ENCODE results near the gene COX7B. TPM values are rescaled to one million over a fixed set of nuclear protein-coding genes. Genes with fewer than 3 reads are reported as not detected.
A peak's percentile ranks its signal among the peaks of the same experiment; 100 is the strongest.

COX7B gene
- total and polyA plus RNA-seq, 4 experiments from 2014 or later = 115 to 658 (median 254) TPM

DNA sequence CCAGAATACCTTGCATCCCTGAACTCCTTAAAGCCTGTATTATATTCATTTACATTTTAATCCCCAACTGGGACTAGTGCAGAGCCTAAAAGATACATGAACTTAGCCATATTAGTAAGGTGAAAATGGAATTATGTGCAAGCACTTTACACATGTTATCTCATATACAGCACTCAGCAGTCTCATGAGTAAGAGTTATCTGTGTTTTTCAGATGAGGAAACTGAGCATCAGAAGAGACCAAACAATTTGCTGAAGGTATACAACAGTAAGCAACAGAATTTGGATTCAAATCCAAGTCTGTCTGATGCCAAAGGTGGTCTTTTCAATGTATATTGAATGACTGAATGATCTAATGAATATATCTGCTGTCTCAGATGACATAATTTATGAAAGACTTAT is 23.5 kb downstream of the COX7B start:
- Histone ChIP-seq H3K27me3 (ENCODE audit: insufficient read depth, low read length) (no peaks in the 10 kb centered on the region), H3K36me3 (ENCODE audit: insufficient read depth, low read length) (no peaks in the 10 kb centered on the region), H3K27ac (ENCODE audit: low read depth, low read length) (no peak overlapping the region), H3K4me3 (ENCODE audit: low read length in 2 of 2) (no peak overlapping the region), H3K4me1 (ENCODE audit: insufficient read depth, low read length) (peaks cover 15% of the 10 kb centered on the region), H3K9me3 (ENCODE audit: control insufficient read depth in 1 of 2, low read length in 2 of 2) (no peaks in the 10 kb centered on the region)
- peaks cover 0 to 3% of the 10 kb centered on the region in 2 donors for H3K36me3 Mint-ChIP-seq
- H3K27me3 Mint-ChIP-seq = no peaks in the 10 kb centered on the region
- no peak for DNase-seq
- H3K4me1 Mint-ChIP-seq = peaks cover 2 to 15% (median 5%) of the 10 kb centered on the region in 4 donors
- intact Hi-C loops (cut with micrococcal nuclease) = no loop called here
- ChIA-PET CTCF (ENCODE audit: partially characterized antibody) (no interaction called here), POLR2A (ENCODE audit: partially characterized antibody) (no interaction called here)
- peak overlapping the region in 1 of 7 donors; percentile 70 for H3K27ac Mint-ChIP-seq
- no peak overlapping the region for H3K4me3 Mint-ChIP-seq
- H3K9me3 Mint-ChIP-seq = no peaks in the 10 kb centered on the region

DNA sequence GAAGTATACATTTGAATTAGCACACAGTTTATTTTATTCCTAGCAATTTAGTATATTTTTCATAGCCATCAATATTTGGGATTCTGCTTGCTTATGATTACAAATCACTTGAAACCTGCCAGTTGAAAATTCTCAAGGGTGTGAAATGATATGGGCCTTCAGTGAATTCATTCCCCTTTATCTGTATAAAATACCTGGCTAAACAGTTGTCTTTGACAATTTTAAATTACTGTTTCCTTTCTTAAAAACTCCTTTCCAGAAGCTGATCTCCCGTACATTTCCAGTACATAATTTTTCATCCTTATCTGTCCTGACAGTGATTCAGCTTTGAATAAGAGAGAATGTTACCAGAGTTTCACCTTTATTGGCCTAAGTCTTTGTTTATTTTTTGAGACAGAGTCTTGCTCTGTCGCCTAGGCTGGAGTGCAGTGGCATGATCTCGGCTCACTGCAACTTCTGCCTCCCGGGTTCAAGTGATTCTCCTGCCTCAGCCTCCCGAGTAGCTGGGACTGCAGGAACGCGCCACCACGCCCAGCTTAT is 25.1 kb downstream of the COX7B start:
- H3K9me3 ChIP-seq (ENCODE audit: control insufficient read depth in 1 of 2, low read length in 2 of 2) = no peaks in the 10 kb centered on the region
- peaks cover 2 to 3% of the 10 kb centered on the region in 2 donors for H3K36me3 Mint-ChIP-seq
- no peaks in the 10 kb centered on the region for H3K9me3 Mint-ChIP-seq
- H3K36me3 ChIP-seq (ENCODE audit: insufficient read depth, low read length) = no peaks in the 10 kb centered on the region
- no peak overlapping the region for H3K27ac ChIP-seq (ENCODE audit: low read depth, low read length)
- no peak overlapping the region for H3K27ac Mint-ChIP-seq
- no peak for DNase-seq
- peaks cover 0 to 15% (median 4%) of the 10 kb centered on the region in 4 donors for H3K4me1 Mint-ChIP-seq
- peaks cover 9% of the 10 kb centered on the region for H3K4me1 ChIP-seq (ENCODE audit: insufficient read depth, low read length)
- ChIA-PET POLR2A (ENCODE audit: partially characterized antibody) (no interaction called here), CTCF (ENCODE audit: partially characterized antibody) (no interaction called here)
- intact Hi-C loops (cut with micrococcal nuclease) = no loop called here
- no peak overlapping the region for H3K4me3 Mint-ChIP-seq
- H3K27me3 Mint-ChIP-seq = no peaks in the 10 kb centered on the region
- H3K27me3 ChIP-seq (ENCODE audit: insufficient read depth, low read length) = no peaks in the 10 kb centered on the region
- H3K4me3 ChIP-seq (ENCODE audit: low read length in 2 of 2) = no peak overlapping the region

DNA sequence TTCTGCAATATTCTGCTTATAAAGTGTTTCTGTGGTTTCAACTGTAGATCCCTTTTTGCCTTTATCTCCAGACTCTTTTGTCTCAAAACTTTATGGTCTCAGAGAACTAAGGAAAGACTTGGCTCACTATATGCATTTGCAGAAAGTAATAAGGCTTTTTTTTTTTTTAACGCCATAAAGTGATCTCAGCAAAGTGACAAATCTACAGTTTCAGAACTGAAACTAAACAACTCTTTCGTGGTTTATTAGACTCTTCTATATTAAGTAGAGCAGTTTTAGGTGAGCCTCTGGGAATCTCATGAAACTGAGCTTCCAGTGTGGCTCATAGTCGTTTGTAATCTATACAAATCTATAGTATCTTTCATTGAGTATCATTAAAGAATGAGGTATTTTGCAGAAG is 26.5 kb downstream of the COX7B start:
- POLR2A ChIA-PET (ENCODE audit: partially characterized antibody) = no interaction called here
- peak overlapping the region in 5 of 8 donors; percentile 11 to 68 (median 31) for H3K4me3 Mint-ChIP-seq

DNA sequence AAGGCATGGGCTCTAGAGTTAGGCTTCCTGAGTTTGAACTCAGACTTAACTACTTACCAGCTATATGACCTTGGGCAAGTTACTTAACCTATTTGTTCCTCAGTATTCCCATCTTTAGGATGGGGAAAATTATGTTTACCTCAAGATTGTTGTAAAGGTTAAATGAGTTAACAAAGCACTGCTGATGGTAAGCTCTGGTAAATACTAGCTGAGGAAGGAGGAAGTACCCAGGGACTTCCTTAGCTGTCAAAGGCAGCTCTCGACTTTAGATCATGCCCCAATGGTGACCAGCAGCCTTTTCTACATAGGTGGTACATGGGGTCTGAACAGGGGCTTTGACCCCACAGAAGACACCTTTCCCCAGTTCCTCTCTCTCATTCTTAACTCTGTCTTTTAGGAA is 31.3 kb downstream of the COX7B start:
- H3K9me3 Mint-ChIP-seq = no peaks in the 10 kb centered on the region
- no peak overlapping the region for H3K4me3 Mint-ChIP-seq
- H3K4me1 Mint-ChIP-seq = peaks cover 0 to 2% (median under 1%) of the 10 kb centered on the region in 4 donors
- H3K27me3 Mint-ChIP-seq = no peaks in the 10 kb centered on the region
- intact Hi-C loops (cut with micrococcal nuclease) = no loop called here
- Histone ChIP-seq H3K36me3 (ENCODE audit: insufficient read depth, low read length) (no peaks in the 10 kb centered on the region), H3K9me3 (ENCODE audit: control insufficient read depth in 1 of 2, low read length in 2 of 2) (no peaks in the 10 kb centered on the region), H3K4me1 (ENCODE audit: insufficient read depth, low read length) (peaks cover 5% of the 10 kb centered on the region), H3K27ac (ENCODE audit: low read depth, low read length) (no peak overlapping the region), H3K27me3 (ENCODE audit: insufficient read depth, low read length) (no peaks in the 10 kb centered on the region), H3K4me3 (ENCODE audit: low read length in 2 of 2) (no peak overlapping the region)
- H3K27ac Mint-ChIP-seq = no peak overlapping the region
- CTCF ChIA-PET (ENCODE audit: partially characterized antibody) = no interaction called here
- H3K36me3 Mint-ChIP-seq = peaks cover 2 to 4% of the 10 kb centered on the region in 2 donors
- POLR2A ChIA-PET (ENCODE audit: partially characterized antibody) = no interaction called here
- DNase-seq = no peak

More for the DNA sequence above, 26.5 kb downstream of the COX7B start:
- Mint-ChIP-seq H3K27me3 (no peaks in the 10 kb centered on the region), H3K27ac (no peak overlapping the region), H3K4me1 (peaks cover 0 to 15% (median 4%) of the 10 kb centered on the region in 4 donors), H3K9me3 (no peaks in the 10 kb centered on the region), H3K36me3 (peaks cover 2 to 3% of the 10 kb centered on the region in 2 donors)
- CTCF ChIA-PET (ENCODE audit: partially characterized antibody) = no interaction called here
- Histone ChIP-seq H3K4me1 (ENCODE audit: insufficient read depth, low read length) (peaks cover 9% of the 10 kb centered on the region), H3K9me3 (ENCODE audit: control insufficient read depth in 1 of 2, low read length in 2 of 2) (no peaks in the 10 kb centered on the region), H3K27me3 (ENCODE audit: insufficient read depth, low read length) (no peaks in the 10 kb centered on the region), H3K27ac (ENCODE audit: low read depth, low read length) (no peak overlapping the region), H3K36me3 (ENCODE audit: insufficient read depth, low read length) (no peaks in the 10 kb centered on the region), H3K4me3 (ENCODE audit: low read length in 2 of 2) (no peak overlapping the region)
- DNase-seq = no peak
- intact Hi-C loops (cut with micrococcal nuclease) = no loop called here

DNA sequence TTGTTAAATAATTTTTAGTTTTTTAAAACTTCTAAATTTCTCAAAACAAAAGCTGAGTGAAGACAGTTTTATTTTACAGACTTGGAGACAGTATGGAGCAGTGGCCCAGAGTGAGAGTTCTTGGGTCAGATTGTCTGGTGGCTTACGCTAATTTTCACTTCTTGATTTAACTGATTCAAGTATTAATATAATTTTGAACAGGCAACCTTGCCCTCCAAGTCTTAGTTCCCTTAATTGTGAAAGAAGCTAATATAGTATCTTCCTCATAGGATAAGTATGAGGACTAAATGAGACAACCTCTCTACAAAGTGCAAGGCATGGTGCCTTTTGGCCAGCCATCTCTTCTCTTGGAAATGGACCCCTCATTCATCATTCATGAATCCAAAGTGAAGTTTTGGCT is 36.6 kb downstream of the COX7B start:
- H3K27ac Mint-ChIP-seq = no peak overlapping the region
- H3K9me3 Mint-ChIP-seq = no peaks in the 10 kb centered on the region
- ChIA-PET CTCF (ENCODE audit: partially characterized antibody) (interaction anchor here (0.6 kb wide), 1 partner anchor 16 kb away, joined by 3 read pairs; no protein-coding TSS in a partner anchor), POLR2A (ENCODE audit: partially characterized antibody) (no interaction called here)
- Histone ChIP-seq H3K4me1 (ENCODE audit: insufficient read depth, low read length) (no peaks in the 10 kb centered on the region), H3K27ac (ENCODE audit: low read depth, low read length) (no peak overlapping the region), H3K36me3 (ENCODE audit: insufficient read depth, low read length) (no peaks in the 10 kb centered on the region), H3K9me3 (ENCODE audit: control insufficient read depth in 1 of 2, low read length in 2 of 2) (no peaks in the 10 kb centered on the region), H3K4me3 (ENCODE audit: low read length in 2 of 2) (no peak overlapping the region), H3K27me3 (ENCODE audit: insufficient read depth, low read length) (no peaks in the 10 kb centered on the region)
- H3K36me3 Mint-ChIP-seq = peaks cover 0 to 4% of the 10 kb centered on the region in 2 donors
- no peak for DNase-seq
- intact Hi-C loops (cut with micrococcal nuclease) = no loop called here
- no peaks in the 10 kb centered on the region for H3K27me3 Mint-ChIP-seq
- no peak overlapping the region for H3K4me3 Mint-ChIP-seq
- H3K4me1 Mint-ChIP-seq = peaks cover 0 to 1% (median 0%) of the 10 kb centered on the region in 4 donors

DNA sequence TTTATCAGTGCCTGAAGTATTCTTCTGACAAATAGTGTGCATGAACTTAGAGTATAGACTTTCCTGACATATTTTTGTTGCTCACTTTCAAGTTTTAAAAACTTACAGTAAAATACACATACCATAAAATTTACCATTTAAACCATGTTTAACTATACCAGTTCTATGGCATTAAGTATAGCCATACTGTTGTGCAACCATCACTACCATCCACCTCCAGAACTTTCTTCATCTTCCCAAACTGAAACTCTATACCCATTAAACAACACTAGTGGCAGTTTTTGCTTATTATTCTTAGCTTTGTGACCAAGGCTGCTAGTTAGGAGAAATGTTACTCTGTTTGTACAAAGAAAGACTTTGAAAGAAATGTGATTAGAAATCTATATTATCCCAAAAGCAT is 37.0 kb downstream of the COX7B start:
- ChIA-PET CTCF (ENCODE audit: partially characterized antibody) (no interaction called here), POLR2A (ENCODE audit: partially characterized antibody) (no interaction called here)
- Mint-ChIP-seq H3K27me3 (no peaks in the 10 kb centered on the region), H3K36me3 (peaks cover 0 to 4% of the 10 kb centered on the region in 2 donors), H3K4me3 (no peak overlapping the region), H3K27ac (no peak overlapping the region), H3K9me3 (no peaks in the 10 kb centered on the region), H3K4me1 (peaks cover 0 to 1% (median 0%) of the 10 kb centered on the region in 4 donors)
- DNase-seq = no peak
- Histone ChIP-seq H3K36me3 (ENCODE audit: insufficient read depth, low read length) (no peaks in the 10 kb centered on the region), H3K4me3 (ENCODE audit: low read length in 2 of 2) (no peak overlapping the region), H3K9me3 (ENCODE audit: control insufficient read depth in 1 of 2, low read length in 2 of 2) (no peaks in the 10 kb centered on the region), H3K4me1 (ENCODE audit: insufficient read depth, low read length) (no peaks in the 10 kb centered on the region), H3K27ac (ENCODE audit: low read depth, low read length) (no peak overlapping the region), H3K27me3 (ENCODE audit: insufficient read depth, low read length) (no peaks in the 10 kb centered on the region)
- intact Hi-C loops (cut with micrococcal nuclease) = no loop called here

DNA sequence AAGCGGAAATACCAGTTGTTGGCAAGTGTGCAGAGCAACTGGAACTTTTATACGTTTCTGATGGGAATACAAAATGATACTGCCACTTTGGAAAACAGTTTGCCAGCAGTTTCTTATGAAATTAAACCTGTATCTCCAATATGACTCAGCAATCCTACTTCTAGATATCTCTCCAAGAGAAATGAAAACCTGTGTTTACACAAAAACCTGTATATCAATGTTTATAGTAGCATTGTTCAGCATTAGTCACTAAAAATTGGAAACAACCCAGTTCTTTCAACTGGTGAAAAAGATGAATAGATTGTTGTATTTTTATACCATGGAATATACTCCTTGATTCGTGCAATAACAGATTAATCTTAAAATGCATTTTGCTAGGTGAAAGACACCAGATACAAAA is 38.0 kb downstream of the COX7B start:
- Histone ChIP-seq H3K9me3 (ENCODE audit: control insufficient read depth in 1 of 2, low read length in 2 of 2) (no peaks in the 10 kb centered on the region), H3K4me1 (ENCODE audit: insufficient read depth, low read length) (no peaks in the 10 kb centered on the region), H3K36me3 (ENCODE audit: insufficient read depth, low read length) (no peaks in the 10 kb centered on the region), H3K27me3 (ENCODE audit: insufficient read depth, low read length) (no peaks in the 10 kb centered on the region), H3K4me3 (ENCODE audit: low read length in 2 of 2) (no peak overlapping the region), H3K27ac (ENCODE audit: low read depth, low read length) (no peak overlapping the region)
- no peaks in the 10 kb centered on the region for H3K27me3 Mint-ChIP-seq
- ChIA-PET POLR2A (ENCODE audit: partially characterized antibody) (no interaction called here), CTCF (ENCODE audit: partially characterized antibody) (no interaction called here)
- H3K4me1 Mint-ChIP-seq = peaks cover 0 to 2% (median 1%) of the 10 kb centered on the region in 4 donors
- intact Hi-C loops (cut with micrococcal nuclease) = no loop called here
- H3K4me3 Mint-ChIP-seq = no peak overlapping the region
- DNase-seq = no peak
- H3K9me3 Mint-ChIP-seq = no peaks in the 10 kb centered on the region
- H3K27ac Mint-ChIP-seq = no peak overlapping the region
- H3K36me3 Mint-ChIP-seq = peaks cover 0 to 4% of the 10 kb centered on the region in 2 donors
